ENCODE measurements around the gene FUBP3. TPM values are rescaled to one million over a fixed set of nuclear protein-coding genes. Genes with fewer than 3 reads are reported as not detected.

Gene FUBP3
- total RNA-seq, 1 donor from 2014 or later, result 42.8 TPM

- no peak for DNase-seq (ENCODE audit: low read depth, low spot score)
Observed at GRCh38 chr9:130633336-130634190, 54.2 kb downstream of the FUBP3 start.

- no peak for DNase-seq (ENCODE audit: low read depth, low spot score)
Observed at GRCh38 chr9:130634191-130634768, 54.9 kb downstream of the FUBP3 start.

- no peak for DNase-seq (ENCODE audit: low read depth, low spot score)
Observed at GRCh38 chr9:130634801-130635200, 55.4 kb downstream of the FUBP3 start.

- no peak for DNase-seq (ENCODE audit: low read depth, low spot score)
Observed at GRCh38 chr9:130635306-130635705, 55.9 kb downstream of the FUBP3 start.

GRCh38 chr9:130635721-130636647 is 56.6 kb downstream of the FUBP3 start:
- no peak for DNase-seq (ENCODE audit: low read depth, low spot score)

- DNase-seq (ENCODE audit: low read depth, low spot score), result no peak
Observed at GRCh38 chr9:130636648-130637020, 57.3 kb downstream of the FUBP3 start.

- no peak for DNase-seq (ENCODE audit: low read depth, low spot score)
Observed at GRCh38 chr9:130638284-130639123, 59.1 kb downstream of the FUBP3 start.

GRCh38 chr9:130639124-130639765 is 59.9 kb downstream of the FUBP3 start:
- DNase-seq (ENCODE audit: low read depth, low spot score), result no peak

GRCh38 chr9:130639866-130640555 is 60.6 kb downstream of the FUBP3 start:
- no peak for DNase-seq (ENCODE audit: low read depth, low spot score)

GRCh38 chr9:130640681-130641080 is 61.3 kb downstream of the FUBP3 start:
- no peak for DNase-seq (ENCODE audit: low read depth, low spot score)

- no peak for DNase-seq (ENCODE audit: low read depth, low spot score)
Observed at GRCh38 chr9:130642926-130643325, 63.5 kb downstream of the FUBP3 start.

GRCh38 chr9:130651221-130651620 is 71.8 kb downstream of the FUBP3 start:
- no peak for DNase-seq (ENCODE audit: low read depth, low spot score)

- DNase-seq (ENCODE audit: low read depth, low spot score), result no peak
Observed at GRCh38 chr9:130651752-130652151, 72.4 kb downstream of the FUBP3 start.

- no peak for DNase-seq (ENCODE audit: low read depth, low spot score)
Observed at GRCh38 chr9:130654879-130655278, 75.5 kb downstream of the FUBP3 start.

GRCh38 chr9:130658893-130659698 is 79.7 kb downstream of the FUBP3 start:
- no peak for DNase-seq (ENCODE audit: low read depth, low spot score)

- DNase-seq (ENCODE audit: low read depth, low spot score), result no peak
Observed at GRCh38 chr9:130659699-130660248, 80.4 kb downstream of the FUBP3 start.

GRCh38 chr9:130660326-130660682 is 80.9 kb downstream of the FUBP3 start:
- DNase-seq (ENCODE audit: low read depth, low spot score), result no peak

- no peak for DNase-seq (ENCODE audit: low read depth, low spot score)
Observed at GRCh38 chr9:130660683-130661450, 81.5 kb downstream of the FUBP3 start.

Data from pulmonary artery endothelial cell (primary cell).